ENCODE data around the gene POU3F2.

Gene POU3F2

DNA sequence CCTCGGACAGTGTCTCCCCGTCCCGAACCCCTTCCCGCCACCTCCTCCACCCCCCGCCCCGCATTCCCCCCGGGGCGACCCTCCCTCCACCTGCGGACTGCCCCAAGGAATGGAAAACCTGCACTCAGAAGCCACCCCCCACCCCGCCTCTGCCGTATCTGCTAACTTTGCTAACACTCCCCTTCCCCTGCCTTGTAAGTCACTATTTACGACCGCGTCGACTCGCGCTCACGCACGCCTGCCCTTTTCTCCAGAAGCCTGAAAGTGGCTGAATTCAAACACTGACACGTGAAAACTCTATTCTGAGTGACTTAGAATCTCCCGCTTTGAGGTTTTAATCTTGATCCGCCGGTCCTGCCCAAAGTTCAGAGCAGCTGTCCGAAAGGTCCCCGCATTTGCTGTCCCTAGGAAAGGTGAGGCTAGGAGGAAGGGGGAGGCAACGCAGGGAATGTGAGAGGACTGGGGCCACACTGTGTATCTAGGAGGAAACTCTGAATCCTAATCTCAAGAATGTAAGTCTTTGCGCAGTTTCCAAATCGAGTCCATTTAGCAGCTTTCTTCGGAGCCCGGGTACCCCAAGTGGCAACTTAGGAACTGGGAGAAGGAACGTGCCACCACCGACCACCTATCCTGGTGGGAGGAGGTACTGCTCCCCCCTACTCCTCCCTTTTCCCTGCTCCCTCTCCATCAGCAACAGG, 9.3 kb upstream of the POU3F2 start:
- no peak overlapping the region for H3K4ac ChIP-seq (ENCODE audit: low read length)
- H2BK5ac ChIP-seq (ENCODE audit: low read length), result no peak overlapping the region
- H2AFZ ChIP-seq (ENCODE audit: low read length), result peak overlapping the region; percentile 81
- peak overlapping the region; percentile 37 for H2BK15ac ChIP-seq (ENCODE audit: low read length)
- H4K8ac ChIP-seq (ENCODE audit: low read depth, low read length), result no peak overlapping the region
- DNase-seq (ENCODE audit: low spot score), result peak; percentile 23
- no peak overlapping the region for H3K23ac ChIP-seq (ENCODE audit: low read depth, low read length, poor library complexity)
- H3K27ac ChIP-seq (replicated peaks; ENCODE audit: low read length), result no peak overlapping the region
- H3K18ac ChIP-seq (ENCODE audit: low read length), result peak overlapping the region; percentile 85
- no peak overlapping the region for H4K91ac ChIP-seq (ENCODE audit: low read depth, low read length, poor library complexity)
- H2BK12ac ChIP-seq (ENCODE audit: low read length), result no peak overlapping the region
- H2AK5ac ChIP-seq (ENCODE audit: low read depth, low read length), result no peak overlapping the region
- no peaks in the 10 kb centered on the region for H3K36me3 ChIP-seq (replicated peaks in 1 of 2; ENCODE audit: control insufficient read depth in 2 of 2, insufficient read depth in 2 of 2, low read length in 2 of 2)
- H3K14ac ChIP-seq (ENCODE audit: low read length), result no peak overlapping the region
- no peaks in the 10 kb centered on the region for H3K79me1 ChIP-seq (ENCODE audit: low read depth, low read length)
- peak overlapping the region; percentile 95 for H3K4me2 ChIP-seq (ENCODE audit: insufficient read depth, low read length, poor library complexity, severe bottlenecking)
- no peak overlapping the region for H3K9ac ChIP-seq (ENCODE audit: low read depth, low read length, poor library complexity)
- H3K4me3 ChIP-seq (ENCODE audit: low read length in 2 of 2), result peak overlapping the region; percentile 76 to 92
- no CpG with 5 or more reads among the region's 32 CpGs for WGBS, 2 donors (ENCODE audit: extremely low coverage in 2 of 2, insufficient read length in 2 of 2, insufficient replicate concordance in 1 of 2)
- peaks cover 0 to 47% (median 5%) of the 10 kb centered on the region in 3 experiments for H3K27me3 ChIP-seq (ENCODE audit: control insufficient read depth in 3 of 3, insufficient read depth in 3 of 3, low read depth in 1 of 3, low read length in 3 of 3)
- H3K4me1 ChIP-seq (ENCODE audit: control insufficient read depth in 2 of 2, insufficient read depth in 1 of 2, low read depth in 1 of 2, low read length in 2 of 2), result peaks cover 14 to 18% of the 10 kb centered on the region in 2 donors
- H2BK120ac ChIP-seq (ENCODE audit: low read depth, low read length), result no peak overlapping the region
- no peaks in the 10 kb centered on the region for H3K9me3 ChIP-seq (replicated peaks in 1 of 2; ENCODE audit: control insufficient read depth in 2 of 2, insufficient read depth in 1 of 2, low read depth in 1 of 2, low read length in 2 of 2)

DNA sequence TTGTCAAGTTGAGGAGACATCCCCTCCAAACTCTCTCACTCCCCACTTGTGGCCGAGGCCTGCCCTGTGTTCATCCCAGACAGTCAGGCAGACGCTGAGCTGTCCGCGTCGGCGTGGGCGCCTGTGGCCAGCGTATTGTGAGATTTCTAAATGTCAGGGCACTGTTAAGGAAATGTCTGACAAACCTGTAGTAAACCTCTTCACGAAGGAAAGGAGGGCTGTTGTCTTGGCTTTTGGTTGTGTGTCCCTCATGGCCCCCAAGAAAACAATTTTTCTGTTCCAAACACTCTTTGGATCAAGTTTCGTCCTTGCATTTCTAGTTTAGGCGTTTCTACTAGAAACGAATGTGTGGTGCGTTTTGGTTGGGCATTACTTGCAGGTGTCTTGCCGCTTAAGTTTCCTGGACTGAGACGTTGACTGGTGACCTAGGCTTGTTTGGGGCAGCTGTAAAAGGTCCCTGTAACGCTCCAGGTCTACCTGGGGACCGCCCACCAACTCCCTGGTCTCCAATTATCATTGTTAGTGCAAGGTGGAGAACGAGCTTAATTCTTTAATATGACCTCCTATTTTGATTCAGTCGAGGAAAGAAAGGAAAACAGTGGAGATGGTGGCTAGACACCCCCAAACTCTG, 8.7 kb upstream of the POU3F2 start:
- H2BK12ac ChIP-seq (ENCODE audit: low read length), result no peak overlapping the region
- no peaks in the 10 kb centered on the region for H3K9me3 ChIP-seq (replicated peaks in 1 of 2; ENCODE audit: control insufficient read depth in 2 of 2, insufficient read depth in 1 of 2, low read depth in 1 of 2, low read length in 2 of 2)
- H4K8ac ChIP-seq (ENCODE audit: low read depth, low read length), result no peak overlapping the region
- H3K9ac ChIP-seq (ENCODE audit: low read depth, low read length, poor library complexity), result no peak overlapping the region
- no peak overlapping the region for H2BK5ac ChIP-seq (ENCODE audit: low read length)
- H2AFZ ChIP-seq (ENCODE audit: low read length), result no peak overlapping the region
- no peak overlapping the region for H3K23ac ChIP-seq (ENCODE audit: low read depth, low read length, poor library complexity)
- peak overlapping the region; percentile 95 for H3K4me2 ChIP-seq (ENCODE audit: insufficient read depth, low read length, poor library complexity, severe bottlenecking)
- H3K18ac ChIP-seq (ENCODE audit: low read length), result peak overlapping the region; percentile 83
- no peaks in the 10 kb centered on the region for H3K36me3 ChIP-seq (replicated peaks in 1 of 2; ENCODE audit: control insufficient read depth in 2 of 2, insufficient read depth in 2 of 2, low read length in 2 of 2)
- no peak overlapping the region for H4K91ac ChIP-seq (ENCODE audit: low read depth, low read length, poor library complexity)
- peak overlapping the region; percentile 61 to 92 for H3K4me3 ChIP-seq (ENCODE audit: low read length in 2 of 2)
- no CpG with 5 or more reads among the region's 19 CpGs for WGBS, 2 donors (ENCODE audit: extremely low coverage in 2 of 2, insufficient read length in 2 of 2, insufficient replicate concordance in 1 of 2)
- H3K27ac ChIP-seq (replicated peaks; ENCODE audit: low read length), result no peak overlapping the region
- H3K27me3 ChIP-seq (ENCODE audit: control insufficient read depth in 3 of 3, insufficient read depth in 3 of 3, low read depth in 1 of 3, low read length in 3 of 3), result peaks cover 0 to 54% (median 5%) of the 10 kb centered on the region in 3 experiments
- no peak overlapping the region for H3K4ac ChIP-seq (ENCODE audit: low read length)
- peaks cover 14 to 22% of the 10 kb centered on the region in 2 donors for H3K4me1 ChIP-seq (ENCODE audit: control insufficient read depth in 2 of 2, insufficient read depth in 1 of 2, low read depth in 1 of 2, low read length in 2 of 2)
- H2BK15ac ChIP-seq (ENCODE audit: low read length), result no peak overlapping the region
- no peak overlapping the region for H3K14ac ChIP-seq (ENCODE audit: low read length)
- no peaks in the 10 kb centered on the region for H3K79me1 ChIP-seq (ENCODE audit: low read depth, low read length)
- peak; percentile 17 for DNase-seq (ENCODE audit: low spot score)
- no peak overlapping the region for H2BK120ac ChIP-seq (ENCODE audit: low read depth, low read length)
- no peak overlapping the region for H2AK5ac ChIP-seq (ENCODE audit: low read depth, low read length)

- Histone ChIP-seq H2BK12ac (ENCODE audit: low read length) (no peak overlapping the region), H3K9ac (ENCODE audit: low read depth, low read length, poor library complexity) (no peak overlapping the region), H3K23ac (ENCODE audit: low read depth, low read length, poor library complexity) (no peak overlapping the region), H3K14ac (ENCODE audit: low read length) (no peak overlapping the region), H3K4me1 (ENCODE audit: control insufficient read depth in 2 of 2, insufficient read depth in 1 of 2, low read depth in 1 of 2, low read length in 2 of 2) (peaks cover 25 to 27% of the 10 kb centered on the region in 2 donors), H3K27ac (replicated peaks; ENCODE audit: low read length) (no peak overlapping the region), H2AFZ (ENCODE audit: low read length) (no peak overlapping the region), H3K9me3 (replicated peaks in 1 of 2; ENCODE audit: control insufficient read depth in 2 of 2, insufficient read depth in 1 of 2, low read depth in 1 of 2, low read length in 2 of 2) (no peaks in the 10 kb centered on the region), H3K18ac (ENCODE audit: low read length) (peak overlapping the region; percentile 74), H3K36me3 (replicated peaks in 1 of 2; ENCODE audit: control insufficient read depth in 2 of 2, insufficient read depth in 2 of 2, low read length in 2 of 2) (no peaks in the 10 kb centered on the region), H2BK5ac (ENCODE audit: low read length) (peak overlapping the region; percentile 13), H4K8ac (ENCODE audit: low read depth, low read length) (no peak overlapping the region), H3K4ac (ENCODE audit: low read length) (no peak overlapping the region), H3K27me3 (ENCODE audit: control insufficient read depth in 3 of 3, insufficient read depth in 3 of 3, low read depth in 1 of 3, low read length in 3 of 3) (peaks cover 0 to 71% (median 9%) of the 10 kb centered on the region in 3 experiments), H2BK15ac (ENCODE audit: low read length) (no peak overlapping the region), H3K79me1 (ENCODE audit: low read depth, low read length) (no peaks in the 10 kb centered on the region), H2BK120ac (ENCODE audit: low read depth, low read length) (peak overlapping the region; percentile 50), H3K4me3 (ENCODE audit: low read length in 2 of 2) (peak overlapping the region; percentile 33 to 92), H4K91ac (ENCODE audit: low read depth, low read length, poor library complexity) (no peak overlapping the region), H2AK5ac (ENCODE audit: low read depth, low read length) (no peak overlapping the region), H3K4me2 (ENCODE audit: insufficient read depth, low read length, poor library complexity, severe bottlenecking) (peak overlapping the region; percentile 85)
- DNase-seq (ENCODE audit: low spot score), result peak; percentile 61
- WGBS, 2 donors (ENCODE audit: extremely low coverage in 2 of 2, insufficient read length in 2 of 2, insufficient replicate concordance in 1 of 2), result no CpG with 5 or more reads among the region's 44 CpGs
Observed at GRCh38 chr6:98827295-98828159, 6.8 kb upstream of the POU3F2 start.
